ENCODE results near the gene IGFBP4. TPM values are rescaled to one million over a fixed set of nuclear protein-coding genes. Genes with fewer than 3 reads are reported as not detected.

IGFBP4 gene
- total RNA-seq, 1 donor from 2014 or later = 120 TPM

DNA sequence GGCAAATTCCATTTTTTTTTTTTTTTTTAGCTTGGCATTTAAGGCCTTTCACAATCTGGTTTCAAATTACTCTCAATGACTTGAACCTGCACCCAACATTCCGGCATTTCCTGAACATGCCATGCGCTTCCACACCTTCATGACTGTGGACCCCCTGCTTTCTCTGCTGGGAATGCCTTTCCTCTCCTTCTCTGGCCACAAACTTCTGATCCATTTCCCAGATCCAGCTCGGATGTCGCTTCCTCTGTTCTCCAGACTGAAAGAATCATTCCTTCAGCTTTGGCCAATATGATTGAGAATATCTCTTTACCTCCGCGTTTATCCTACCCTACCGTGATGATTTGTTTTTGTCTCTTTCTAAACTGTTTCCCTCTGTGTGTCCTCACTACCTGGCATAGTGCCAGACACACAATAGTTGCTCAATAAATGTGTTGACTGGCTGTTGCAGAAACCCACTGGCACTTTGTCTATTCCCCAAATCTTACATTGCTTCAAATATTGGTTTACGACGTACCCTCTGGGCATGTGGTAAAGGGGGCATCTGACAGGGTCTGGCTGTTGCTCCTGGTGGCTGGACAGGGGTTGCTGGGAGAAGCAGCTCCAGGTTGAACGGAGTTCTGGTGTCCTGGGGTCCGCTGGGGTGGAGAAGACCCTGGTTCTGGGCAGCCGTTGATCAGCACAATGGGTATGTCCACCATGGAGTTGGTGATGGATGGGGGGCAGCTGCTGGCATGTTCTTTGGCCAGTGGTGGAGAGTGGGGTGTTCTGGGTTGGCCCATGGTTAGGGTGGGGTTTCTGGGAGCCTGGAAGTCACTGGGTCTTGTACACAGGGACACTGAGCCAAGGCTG lies 43.5 kb downstream of the IGFBP4 start:
- no peak for DNase-seq (ENCODE audit: low read depth, low spot score)

- DNase-seq (ENCODE audit: low read depth, low spot score) = no peak
Measured at GRCh38 chr17:40487371-40488020, 44.2 kb downstream of the IGFBP4 start.

DNA sequence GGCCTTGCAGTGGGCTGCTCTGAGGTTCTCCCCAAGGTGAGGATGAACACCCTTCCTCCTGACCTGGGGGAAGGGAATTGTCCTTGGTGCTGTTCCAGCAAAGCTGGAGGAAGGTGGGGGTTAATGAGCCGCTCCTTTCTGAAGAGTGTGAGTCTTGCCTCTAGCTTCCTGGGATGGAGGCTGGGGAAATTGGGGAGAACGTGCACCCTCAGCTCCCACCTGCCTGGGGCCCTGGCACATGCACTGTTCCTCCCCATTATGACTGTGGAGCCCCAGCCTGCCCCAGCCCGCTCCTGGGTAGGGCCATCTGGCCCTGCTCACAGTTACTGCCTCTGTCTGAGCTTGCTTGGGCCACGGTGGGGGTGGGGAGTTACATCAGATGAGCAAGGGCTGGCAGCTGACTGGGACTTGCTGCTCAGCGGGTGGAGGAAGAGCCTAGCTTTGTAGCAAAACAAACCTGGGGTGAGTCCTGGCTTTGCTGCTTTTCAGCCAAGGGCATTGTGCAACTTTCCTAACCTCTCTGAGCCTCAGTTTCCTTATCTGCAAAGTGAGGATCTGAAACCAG lies 47.1 kb downstream of the IGFBP4 start:
- no peak for DNase-seq (ENCODE audit: low read depth, low spot score)

GRCh38 chr17:40490982-40491381 lies 47.7 kb downstream of the IGFBP4 start:
- DNase-seq (ENCODE audit: low read depth, low spot score) = no peak

DNA sequence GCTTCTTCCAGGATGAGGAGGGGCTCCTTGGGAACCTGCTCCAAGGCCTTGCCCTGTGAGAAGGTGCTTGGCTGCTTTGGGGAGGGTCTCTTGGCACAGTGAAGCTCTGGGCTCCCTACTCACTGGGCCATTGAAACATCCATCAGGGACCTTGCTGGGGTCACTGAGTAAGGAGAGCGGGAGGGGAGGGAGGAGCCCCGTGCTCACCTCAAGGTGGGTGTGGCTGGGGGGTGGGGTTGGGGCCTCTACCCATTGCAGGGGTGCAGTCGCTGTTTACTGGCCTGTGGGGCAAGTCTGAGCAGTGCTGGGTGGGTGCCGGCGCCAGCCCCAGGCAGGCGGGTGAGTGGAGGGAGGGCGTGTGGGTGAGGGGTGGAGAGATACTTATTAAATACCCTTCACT lies 48.2 kb downstream of the IGFBP4 start:
- DNase-seq (ENCODE audit: low read depth, low spot score) = no peak

- DNase-seq (ENCODE audit: low read depth, low spot score) = no peak
Measured at GRCh38 chr17:40493697-40494096, 50.4 kb downstream of the IGFBP4 start.

DNA sequence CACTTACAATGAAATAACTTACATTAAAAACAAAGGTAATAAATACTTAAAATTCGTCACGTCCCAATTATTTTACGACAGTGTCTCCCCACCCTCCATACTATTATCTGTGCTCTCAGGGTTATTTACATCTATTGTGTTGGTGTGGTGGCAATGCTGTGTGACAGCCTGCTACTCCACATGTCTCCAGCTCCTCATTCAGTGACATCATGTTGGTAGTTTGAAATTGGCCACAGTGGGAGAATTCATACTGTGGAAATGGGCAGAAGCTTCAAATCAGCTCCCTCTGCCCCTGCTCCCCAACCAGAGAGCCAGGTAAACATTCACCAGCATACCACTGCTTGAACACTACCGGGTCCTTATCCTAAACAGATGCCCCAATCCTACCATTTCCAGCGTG lies 51.9 kb downstream of the IGFBP4 start:
- DNase-seq (ENCODE audit: low read depth, low spot score) = no peak

DNA sequence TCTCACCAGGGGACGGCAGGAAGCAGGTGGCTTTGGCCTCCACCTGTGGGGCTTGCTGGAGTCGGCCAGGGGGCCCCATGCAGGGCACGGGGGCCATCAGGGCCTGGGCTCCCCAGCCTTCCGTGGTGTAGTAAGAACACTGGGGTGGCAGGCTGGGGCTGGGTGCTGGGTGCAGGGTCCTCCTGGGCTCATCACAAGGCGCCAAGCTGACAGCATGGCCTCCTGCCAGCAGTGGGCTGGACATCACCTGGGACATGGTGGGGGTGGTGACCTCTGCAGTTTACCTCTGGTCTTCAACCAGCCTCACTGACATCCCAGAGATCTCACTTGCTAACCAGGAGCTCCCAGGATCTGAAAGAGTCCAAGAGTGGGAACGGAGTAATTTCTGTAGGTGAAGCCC lies 52.9 kb downstream of the IGFBP4 start:
- DNase-seq (ENCODE audit: low read depth, low spot score) = no peak

DNA sequence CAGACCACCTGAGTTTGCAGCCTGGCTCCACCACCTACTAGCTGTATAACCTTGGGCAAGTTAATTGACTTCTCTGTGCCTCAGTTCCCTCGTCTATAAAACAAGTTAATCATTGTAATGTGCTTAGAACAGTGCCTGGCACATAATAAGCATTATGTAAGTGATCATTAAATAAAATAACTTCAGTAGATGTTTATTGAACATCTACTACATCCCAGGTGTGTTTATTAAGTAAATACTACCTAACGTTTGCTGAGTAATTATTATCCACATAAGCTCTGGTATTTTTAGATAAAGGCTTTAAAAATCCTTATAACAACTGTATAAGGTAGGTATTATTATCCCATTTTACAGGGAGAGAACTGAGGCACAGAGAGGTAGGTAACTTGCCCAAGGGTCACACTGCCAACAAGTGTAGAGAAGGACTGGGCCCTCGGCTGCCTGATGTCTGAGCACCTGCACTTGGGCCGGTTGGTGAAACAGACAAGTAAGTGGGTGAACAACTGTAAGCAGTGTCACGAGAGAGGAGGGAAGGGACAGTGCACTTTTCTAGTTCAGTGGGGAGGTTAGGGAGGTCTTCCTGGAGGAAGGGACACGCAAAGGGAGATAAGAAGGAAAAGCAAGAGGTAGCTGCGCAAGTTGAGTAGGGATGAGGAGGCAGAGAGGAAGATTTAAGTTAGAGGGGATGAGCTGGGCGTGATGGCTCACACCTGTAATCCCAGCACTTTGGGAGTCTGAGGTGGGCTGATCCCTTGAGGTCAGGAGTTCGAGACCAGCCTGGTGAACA lies 53.6 kb downstream of the IGFBP4 start:
- DNase-seq (ENCODE audit: low read depth, low spot score) = no peak

- DNase-seq (ENCODE audit: low read depth, low spot score) = no peak
Measured at GRCh38 chr17:40497695-40498094, 54.4 kb downstream of the IGFBP4 start.

GRCh38 chr17:40498281-40499084 lies 55.2 kb downstream of the IGFBP4 start:
- DNase-seq (ENCODE audit: low read depth, low spot score) = no peak

DNA sequence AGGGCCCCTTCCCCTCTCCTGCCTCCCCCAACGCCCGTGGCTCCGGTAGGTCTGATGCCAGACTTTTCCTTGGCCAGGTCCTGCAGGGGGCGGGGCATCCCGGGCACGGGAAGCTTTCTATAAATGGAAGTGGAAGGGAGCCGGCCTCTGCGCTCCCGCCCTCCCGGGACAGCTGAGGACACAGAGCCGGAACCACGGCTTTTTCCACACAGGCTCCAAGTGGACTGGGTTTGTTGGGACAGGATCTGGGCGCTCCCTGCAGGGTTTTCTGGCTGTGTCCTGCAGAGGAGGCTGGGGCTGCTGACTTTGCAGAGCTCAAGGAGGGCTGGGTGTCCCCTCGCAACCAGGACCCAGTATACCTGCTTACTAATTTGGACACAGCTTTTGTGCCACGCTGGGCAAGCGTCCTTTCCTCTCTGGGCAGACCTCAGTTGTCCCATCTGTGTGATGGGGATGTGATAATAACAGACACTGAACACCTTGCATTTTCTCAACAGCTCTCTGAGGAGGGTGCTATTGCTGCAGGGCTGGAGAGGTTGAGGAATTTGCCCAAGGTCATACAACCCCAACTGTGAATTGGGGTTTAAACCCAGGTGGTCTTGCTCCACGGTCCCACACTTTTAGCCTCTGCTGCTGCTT lies 56.4 kb downstream of the IGFBP4 start:
- DNase-seq (ENCODE audit: low read depth, low spot score) = no peak

DNA sequence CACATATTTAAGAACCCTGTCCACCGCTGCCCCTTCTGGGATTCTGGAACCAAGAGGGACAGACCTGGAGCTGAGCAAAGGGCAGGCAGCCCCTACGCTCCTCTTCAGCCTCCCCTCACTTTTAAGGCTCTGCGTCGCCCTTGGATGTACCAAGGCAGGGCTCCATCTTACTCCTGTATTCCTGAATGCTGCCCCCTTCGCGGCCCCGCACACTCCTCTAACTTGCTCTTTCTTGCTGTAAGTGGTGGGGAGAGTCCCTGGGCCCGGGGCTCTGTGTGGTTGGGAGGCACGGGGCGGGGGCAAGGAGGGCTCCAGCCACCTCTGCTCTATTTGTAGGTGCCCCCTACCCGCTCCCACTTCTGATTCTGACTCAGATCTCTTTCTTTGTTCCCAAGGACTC lies 56.9 kb downstream of the IGFBP4 start:
- DNase-seq (ENCODE audit: low read depth, low spot score) = no peak

DNA sequence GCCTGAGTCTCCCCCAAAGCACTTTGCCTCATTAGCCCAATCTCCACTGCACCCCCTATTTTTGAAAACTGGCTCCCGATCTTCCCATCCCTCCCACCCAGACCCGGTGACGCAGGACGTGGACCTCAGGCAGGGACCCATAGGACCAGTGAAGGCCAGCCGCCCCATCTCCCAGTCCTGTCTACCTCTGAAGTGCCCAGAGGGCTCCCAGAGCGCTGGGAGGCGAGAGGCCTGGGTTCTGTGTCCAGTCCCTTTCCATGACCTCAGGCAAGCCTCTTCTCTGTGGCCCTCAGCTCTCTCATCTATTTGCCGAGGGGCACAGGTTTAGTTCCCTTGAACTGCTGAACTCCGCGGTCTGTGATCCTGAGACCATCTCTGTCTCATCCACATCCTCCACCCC lies 57.5 kb downstream of the IGFBP4 start:
- DNase-seq (ENCODE audit: low read depth, low spot score) = no peak

GRCh38 chr17:40501499-40501911 lies 58.3 kb downstream of the IGFBP4 start, which contains the start of gene TNS4:
TNS4 (minus strand) TSS chr17:40501623; CDS start chr17:40496425, 5,198 bp downstream.
- DNase-seq (ENCODE audit: low read depth, low spot score) = no peak

DNA sequence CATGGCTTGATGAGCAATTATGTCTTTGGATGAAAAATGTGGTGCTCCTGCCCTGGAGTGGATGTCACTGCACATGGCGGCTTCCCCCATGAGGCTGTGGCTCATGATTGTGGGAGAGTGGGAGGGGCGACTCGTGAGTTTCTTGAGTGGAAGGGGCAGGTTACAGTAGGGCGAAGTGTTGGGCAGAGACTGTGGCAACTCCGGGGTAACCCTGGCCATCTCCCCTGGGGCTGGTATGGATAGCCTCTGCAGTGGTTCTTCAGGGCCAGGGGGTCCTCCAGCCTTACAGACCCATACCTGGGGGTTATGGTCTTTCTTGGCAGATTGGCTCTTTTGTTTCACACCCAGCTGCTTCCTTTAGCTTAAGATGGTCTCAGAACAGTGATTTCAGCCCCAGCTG lies 59.5 kb downstream of the IGFBP4 start:
- DNase-seq (ENCODE audit: low read depth, low spot score) = no peak

DNA sequence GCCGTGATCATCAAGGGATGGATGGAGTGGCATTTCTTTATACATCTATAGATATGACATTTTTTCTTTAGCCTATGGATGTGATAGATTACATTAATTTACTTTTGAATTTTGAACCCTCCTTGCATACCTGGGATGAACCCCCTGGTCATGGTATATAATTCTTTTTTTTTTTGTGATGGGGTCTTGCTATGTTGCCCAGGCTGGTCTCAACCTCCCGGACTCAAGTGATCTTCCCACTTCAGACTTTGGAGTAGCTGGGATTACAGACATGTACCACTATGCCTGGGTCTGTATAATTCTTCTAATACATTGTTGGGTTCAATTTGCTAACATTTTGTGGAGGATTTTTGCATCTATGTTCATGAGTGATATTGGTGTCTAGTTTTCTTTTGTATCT lies 59.9 kb downstream of the IGFBP4 start:
- DNase-seq (ENCODE audit: low read depth, low spot score) = no peak

DNA sequence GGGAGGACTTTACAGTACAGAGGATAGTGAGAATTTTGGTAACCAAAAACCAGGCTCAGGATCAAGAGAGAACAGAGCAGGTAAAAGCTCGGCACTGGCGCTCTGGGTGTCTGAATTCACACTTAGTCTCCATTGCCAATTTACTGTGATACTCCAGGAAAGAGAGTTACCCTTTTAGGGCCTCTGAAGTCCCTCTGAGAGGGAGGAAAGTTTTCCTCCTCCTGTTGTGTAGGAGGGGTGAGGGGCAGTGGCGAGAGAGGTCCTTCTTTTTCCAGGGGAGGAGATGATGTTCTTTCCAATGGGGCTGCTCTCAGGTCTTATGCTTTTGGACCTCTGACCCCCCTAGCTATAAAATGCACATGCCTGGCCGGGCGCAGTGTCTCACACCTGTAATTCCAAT lies 63.5 kb downstream of the IGFBP4 start:
- DNase-seq (ENCODE audit: low read depth, low spot score) = no peak
